Upper lobe of right lung (tissue), 1 donor: ENCODE data around the gene NAA25. TPM values are rescaled to one million over a fixed set of nuclear protein-coding genes. Genes with fewer than 3 reads are reported as not detected.

Source experiments
- ATAC-seq: fragments of 200-7000 bp; cut with Tn5 transposase; one replicate; pipeline ENCODE4 v1.9.1; 2020; ENCODE audit warnings: mild to moderate bottlenecking, moderate library complexity
- DNase-seq: peaks from one replicate; pipeline ENCODE4 v3.0.0-alpha.2; 2020
- H3K27ac ChIP-seq: fragments of 200-600 bp; one replicate; pipeline ENCODE4 v1.8.0; 2022
- H3K27me3 ChIP-seq: fragments of 200-600 bp; one replicate; pipeline ENCODE4 v1.8.0; 2022; ENCODE audit warnings: mild to moderate bottlenecking
- H3K36me3 ChIP-seq: fragments of 200-600 bp; one replicate; pipeline ENCODE4 v1.8.0; 2022
- H3K4me1 ChIP-seq: fragments of 200-600 bp; one replicate; pipeline ENCODE4 v1.8.0; 2022
- H3K4me3 ChIP-seq: fragments of 200-600 bp; one replicate; pipeline ENCODE4 v1.8.0; 2022; ENCODE audit warnings: mild to moderate bottlenecking
- H3K9me3 ChIP-seq: fragments of 200-600 bp; one replicate; pipeline ENCODE4 v1.8.0; 2022
- intact Hi-C: fragments of 100-400 bp; cut with DNase I; formaldehyde crosslinking; loops from one replicate; pipeline ENCODE4 v1.11.0; 2022
- total RNA-seq: library from RNA; stranded (reverse); fragmentation: NEBNext Ultra II Directional; extraction: Animal tissue kit (Norgen Biotek cat#: 25700); gene quantifications from one replicate; pipeline ENCODE4 v1.2.1, GENCODE V29; 2021
- TF ChIP-seq, protein P1 (sequence below): fragments of 200-600 bp; IDR thresholded peaks from one replicate; pipeline ENCODE4 v1.8.0; 2022; ENCODE audit warnings: antibody characterized with exemption
- donor health status: DM: no; HTN: yes; CAD: no; lungs with severe emphysema.

NAA25 gene
- total RNA-seq, 1 donor from 2014 or later = 18.8 TPM

GRCh38 chr12:112130441-112130998 is 21.9 kb upstream of the NAA25 start:
- no peak for DNase-seq
- H3K9me3 ChIP-seq = no peaks in the 10 kb centered on the region
- peak overlapping the region; percentile 82 for H3K27ac ChIP-seq
- H3K27me3 ChIP-seq = no peaks in the 10 kb centered on the region
- intact Hi-C loops = no loop called here
- H3K4me3 ChIP-seq = peak overlapping the region; percentile 21
- H3K4me1 ChIP-seq = peaks cover 51% of the 10 kb centered on the region
- TF ChIP-seq, protein P1, sequence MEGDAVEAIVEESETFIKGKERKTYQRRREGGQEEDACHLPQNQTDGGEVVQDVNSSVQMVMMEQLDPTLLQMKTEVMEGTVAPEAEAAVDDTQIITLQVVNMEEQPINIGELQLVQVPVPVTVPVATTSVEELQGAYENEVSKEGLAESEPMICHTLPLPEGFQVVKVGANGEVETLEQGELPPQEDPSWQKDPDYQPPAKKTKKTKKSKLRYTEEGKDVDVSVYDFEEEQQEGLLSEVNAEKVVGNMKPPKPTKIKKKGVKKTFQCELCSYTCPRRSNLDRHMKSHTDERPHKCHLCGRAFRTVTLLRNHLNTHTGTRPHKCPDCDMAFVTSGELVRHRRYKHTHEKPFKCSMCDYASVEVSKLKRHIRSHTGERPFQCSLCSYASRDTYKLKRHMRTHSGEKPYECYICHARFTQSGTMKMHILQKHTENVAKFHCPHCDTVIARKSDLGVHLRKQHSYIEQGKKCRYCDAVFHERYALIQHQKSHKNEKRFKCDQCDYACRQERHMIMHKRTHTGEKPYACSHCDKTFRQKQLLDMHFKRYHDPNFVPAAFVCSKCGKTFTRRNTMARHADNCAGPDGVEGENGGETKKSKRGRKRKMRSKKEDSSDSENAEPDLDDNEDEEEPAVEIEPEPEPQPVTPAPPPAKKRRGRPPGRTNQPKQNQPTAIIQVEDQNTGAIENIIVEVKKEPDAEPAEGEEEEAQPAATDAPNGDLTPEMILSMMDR = no peak
- H3K36me3 ChIP-seq = peaks cover 15% of the 10 kb centered on the region
- ATAC-seq = peak; percentile 53

DNA sequence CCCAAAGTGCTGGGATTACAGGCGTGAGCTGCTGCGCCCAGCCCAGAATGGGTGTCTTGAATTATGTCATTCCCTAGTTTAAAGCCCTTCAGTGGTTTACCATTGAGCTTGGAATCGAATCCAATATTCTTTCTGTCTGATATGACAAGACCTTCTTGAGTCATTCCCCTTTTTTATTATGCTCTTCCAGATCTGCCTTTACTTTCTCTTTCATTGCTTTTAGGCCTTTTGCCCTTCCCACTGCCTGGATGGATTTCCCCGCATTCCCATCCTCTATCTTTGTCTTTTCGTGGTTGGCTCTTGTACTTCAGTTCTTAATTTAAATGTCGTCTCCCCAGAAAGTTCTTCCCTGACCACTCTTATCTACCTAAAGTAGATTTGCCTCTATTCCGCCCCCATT is 18.3 kb upstream of the NAA25 start:
- Histone ChIP-seq H3K9me3 (no peaks in the 10 kb centered on the region), H3K36me3 (no peaks in the 10 kb centered on the region), H3K4me1 (peaks cover 56% of the 10 kb centered on the region), H3K27me3 (no peaks in the 10 kb centered on the region), H3K27ac (no peak overlapping the region), H3K4me3 (peak overlapping the region; percentile 97)
- intact Hi-C loops = no loop called here
- TF ChIP-seq, protein P1 = no peak
- no peak for ATAC-seq
- no peak for DNase-seq

DNA sequence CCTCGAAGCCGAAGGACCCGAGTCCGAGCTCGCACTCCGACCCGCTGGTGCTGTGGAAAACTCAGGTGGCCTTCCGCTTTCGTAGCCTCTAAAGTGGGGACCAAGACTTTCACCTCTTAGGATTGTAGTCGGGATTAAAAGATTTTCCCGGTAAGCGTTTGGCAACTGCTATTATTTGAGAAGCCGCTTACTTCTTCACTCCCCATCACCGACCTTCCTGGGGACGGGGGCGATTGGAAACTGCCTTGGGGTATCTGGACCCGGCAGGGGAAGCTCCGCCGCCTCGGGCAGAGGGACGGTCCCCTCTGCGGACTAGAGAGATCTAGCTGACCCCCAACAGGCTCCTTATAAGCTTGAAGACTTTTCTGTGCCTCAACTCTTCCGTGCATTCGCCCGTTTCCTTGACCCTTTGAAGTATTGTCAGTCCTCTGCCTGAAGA is 17.4 kb upstream of the NAA25 start:
- Histone ChIP-seq H3K27me3 (no peaks in the 10 kb centered on the region), H3K4me3 (peak overlapping the region; percentile 97), H3K9me3 (no peaks in the 10 kb centered on the region), H3K36me3 (no peaks in the 10 kb centered on the region), H3K27ac (peak overlapping the region; percentile 95), H3K4me1 (peaks cover 49% of the 10 kb centered on the region)
- DNase-seq (no peak), ATAC-seq (no peak)
- TF ChIP-seq, protein P1 = no peak
- intact Hi-C loops = no loop called here

- Histone ChIP-seq H3K36me3 (no peaks in the 10 kb centered on the region), H3K4me1 (peaks cover 45% of the 10 kb centered on the region), H3K9me3 (no peaks in the 10 kb centered on the region), H3K27ac (peak within 1 kb of the TSS; percentile 95), H3K4me3 (peak within 1 kb of the TSS; percentile 97), H3K27me3 (no peaks in the 10 kb centered on the region)
- intact Hi-C loops = no loop called here
- peak; percentile 100 for ATAC-seq
- DNase-seq = peak; percentile 99
- TF ChIP-seq, protein P1 = no peak
Observed at GRCh38 chr12:112125250-112125999, 16.8 kb upstream of the NAA25 start, which contains the start of gene TRAFD1. TSS of gene TRAFD1 (plus strand) at chr12:112125560. CDS start at chr12:112130523, 4,963 bp downstream.

DNA sequence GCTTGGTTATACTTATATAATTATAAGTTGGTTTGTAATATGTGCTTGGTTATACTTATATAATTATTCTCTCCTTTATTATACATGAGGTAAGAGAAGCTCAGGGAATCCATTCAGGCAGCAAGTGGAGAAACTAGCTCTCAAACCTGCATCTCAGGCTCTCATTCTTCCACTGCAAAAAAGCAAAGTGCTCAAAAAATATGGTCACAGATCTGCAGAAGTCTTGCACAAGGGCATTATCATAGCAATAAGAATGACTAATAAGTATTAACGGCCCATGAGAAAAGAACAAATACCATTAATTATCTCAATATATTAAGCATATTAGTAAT is 16.3 kb upstream of the NAA25 start:
- Histone ChIP-seq H3K27ac (no peak overlapping the region), H3K4me1 (peaks cover 40% of the 10 kb centered on the region)
- intact Hi-C loops = no loop called here

More for the DNA sequence above, 16.3 kb upstream of the NAA25 start:
- TF ChIP-seq, protein P1 = no peak
- ATAC-seq = no peak
- Histone ChIP-seq H3K36me3 (no peaks in the 10 kb centered on the region), H3K9me3 (no peaks in the 10 kb centered on the region), H3K4me3 (peak overlapping the region; percentile 97), H3K27me3 (no peaks in the 10 kb centered on the region)
- no peak for DNase-seq
